GM12878 (cell line): Measurements from ENCODE around the gene SEMA5A. TPM values are rescaled to one million over a fixed set of nuclear protein-coding genes. Genes with fewer than 3 reads are reported as not detected.

Experiments
- ATAC-seq: fragments of 200-7000 bp; cut with Tn5 transposase; 3 replicates; pipeline ENCODE4 v1.9.1; 2020; ENCODE audit warnings: mild to moderate bottlenecking, moderate library complexity
- BruUV-seq: library from RNA; stranded (reverse); fragments of 400-500 nt; replicated peaks from 2 replicates; lab custom pipeline; 2021; lab: Mats Ljungman, UMichigan
- CTCF ChIA-PET: fragments of 300-600 bp; sonication (Branson Sonifier 250); formaldehyde crosslinking; extraction: SDS; loops from one replicate; lab custom pipeline; 2021; ENCODE audit warnings: inconsistent platforms; lab: Yijun Ruan, JAX
- POLR2A ChIA-PET: fragments of 350-600 bp; formaldehyde crosslinking; extraction: SDS; loops from one replicate; lab custom pipeline; 2021; ENCODE audit warnings: inconsistent platforms; lab: Charles Lee
- RAD21 ChIA-PET: fragments of 300-600 bp; sonication (Branson Sonifier 250); formaldehyde crosslinking; loops from one replicate; lab custom pipeline; 2023; ENCODE audit warnings: antibody characterized with exemption; ENCODE audit not compliant: unreplicated experiment; lab: Charles Lee
- SMC1A ChIA-PET: fragments of 300-600 bp; sonication (Branson Sonifier 250); formaldehyde crosslinking; loops from one replicate; lab custom pipeline; 2023; ENCODE audit not compliant: unreplicated experiment, uncharacterized antibody; lab: Charles Lee
- DNase-seq: peaks from one replicate; pipeline ENCODE4 v3.0.0-alpha.2; 2011; ENCODE audit warnings: low read depth, low spot score
- FAIRE-seq: peaks from 3 replicates; lab custom pipeline; 2011; peaks lifted over from hg19 to GRCh38; lab: Jason Lieb, UNC
- H2AFZ ChIP-seq: 2 replicates; pipeline ENCODE4 v1.6.0; 2011; ENCODE audit warnings: low read depth, low read length, control low read depth; ENCODE audit not compliant: control insufficient read depth
- H3K27ac ChIP-seq: 2 replicates; pipeline ENCODE4 v1.5.1; 2011; ENCODE audit warnings: control low read depth; ENCODE audit not compliant: control insufficient read depth, insufficient read depth
- H3K27me3 ChIP-seq, 2 experiments: replicated peaks in 1 of 2; 2 replicates each; pipeline versions ENCODE4 v1.6.0 to v1.6.1; 2011; ENCODE audit warnings: low read length in 1 of 2; ENCODE audit not compliant: control insufficient read depth in 2 of 2, insufficient read depth in 2 of 2
- H3K36me3 ChIP-seq, 2 experiments: 2 replicates each; pipeline ENCODE4 v1.5.1; 2011; ENCODE audit warnings: low read length in 1 of 2; ENCODE audit not compliant: control insufficient read depth in 2 of 2, insufficient read depth in 2 of 2
- H3K4me1 ChIP-seq: 2 replicates; pipeline ENCODE4 v1.6.1; 2011; ENCODE audit warnings: mild to moderate bottlenecking, low read length, moderate library complexity, mixed read lengths; ENCODE audit not compliant: control insufficient read depth, insufficient read depth
- H3K4me2 ChIP-seq: 2 replicates; pipeline ENCODE4 v1.6.0; 2011; ENCODE audit warnings: control low read depth; ENCODE audit not compliant: control insufficient read depth, insufficient read depth
- H3K4me3 ChIP-seq: fragments of 200-600 bp; sonication (generic); 2 replicates; pipeline ENCODE4 v1.5.1; 2016
- H3K79me2 ChIP-seq: 2 replicates; pipeline ENCODE4 v1.6.0; 2011; ENCODE audit warnings: low read length; ENCODE audit not compliant: control insufficient read depth, insufficient read depth
- H3K9ac ChIP-seq: 2 replicates; pipeline ENCODE4 v1.8.0; 2011; ENCODE audit warnings: low read length, control low read depth, mixed read lengths; ENCODE audit not compliant: control insufficient read depth, insufficient read depth
- H3K9me3 ChIP-seq: replicated peaks from 3 replicates; pipeline ENCODE4 v1.5.1; 2011; ENCODE audit warnings: mild to moderate bottlenecking, low read length; ENCODE audit not compliant: control insufficient read depth, insufficient read depth
- H4K20me1 ChIP-seq: 2 replicates; pipeline ENCODE4 v1.6.0; 2011; ENCODE audit not compliant: control insufficient read depth, insufficient read depth
- CHD1 ChIP-seq: IDR thresholded peaks from 2 replicates; pipeline ENCODE4 v1.6.1; 2012; ENCODE audit warnings: low read depth, low read length, improper control_type of control experiment
- CTCF ChIP-seq, 3 experiments: IDR thresholded peaks in 2 of 3; conservative IDR thresholded peaks in 1 of 3; 2 replicates each; pipeline ENCODE4 v1.5.1; 2011; ENCODE audit warnings: low read depth in 3 of 3, low read length in 3 of 3, mild to moderate bottlenecking in 3 of 3, control low read depth in 2 of 3, moderate library complexity in 2 of 3, inconsistent platforms in 1 of 3, mixed read lengths in 1 of 3; ENCODE audit not compliant: control insufficient read depth in 2 of 3, insufficient read depth in 1 of 3; ENCODE audit errors: extremely low read depth in 1 of 3
- DPF2 ChIP-seq: fragments of 450-650 bp; IDR thresholded peaks from 2 replicates; pipeline ENCODE4 v1.6.1; 2017; ENCODE audit warnings: mild to moderate bottlenecking
- HDAC6 ChIP-seq: fragments of 200-600 bp; sonication (generic); IDR thresholded peaks from one replicate; pipeline ENCODE4 v1.8.0; 2017; ENCODE audit warnings: antibody characterized with exemption; ENCODE audit not compliant: unreplicated experiment
- LARP7 ChIP-seq: fragments of 450-650 bp; IDR thresholded peaks from 2 replicates; pipeline ENCODE4 v1.6.1; 2017; ENCODE audit warnings: mild to moderate bottlenecking
- POLR2AphosphoS5 ChIP-seq: IDR thresholded peaks from 2 replicates; pipeline ENCODE4 v1.6.1; 2011; ENCODE audit warnings: mild to moderate bottlenecking, low read length, inconsistent platforms
- SMARCA5 ChIP-seq: fragments of 450-650 bp; IDR thresholded peaks from 2 replicates; pipeline ENCODE4 v1.6.1; 2017; ENCODE audit warnings: mild to moderate bottlenecking
- SMC3 ChIP-seq: IDR thresholded peaks from 2 replicates; pipeline ENCODE4 v1.6.1; 2011; ENCODE audit warnings: low read length, improper control_type of control experiment, borderline replicate concordance
- SUZ12 ChIP-seq: fragments of 200-600 bp; sonication (generic); IDR thresholded peaks from one replicate; pipeline ENCODE4 v1.6.1; 2018; ENCODE audit warnings: antibody characterized with exemption, mild to moderate bottlenecking; ENCODE audit not compliant: unreplicated experiment
- TCF7 ChIP-seq: IDR thresholded peaks from 2 replicates; pipeline ENCODE4 v1.6.1; 2014; ENCODE audit warnings: antibody characterized with exemption, borderline replicate concordance
- ZNF217 ChIP-seq: fragments of 450-650 bp; IDR thresholded peaks from 2 replicates; pipeline ENCODE4 v1.6.1; 2017; ENCODE audit warnings: antibody characterized with exemption, mild to moderate bottlenecking
- WGBS: methylation state at CpG from one replicate; pipeline ENCODE4 v1.1.6; 2016; ENCODE audit warnings: low lambda C conversion rate; ENCODE audit not compliant: insufficient replicate concordance, insufficient coverage; ENCODE audit errors: missing lambda C conversion rate; 5-methylcytosine and 5-hydroxymethylcytosine counted together
- in situ Hi-C: fragments of 300-500 bp; cut with MboI; formaldehyde crosslinking; loops from 9 replicates; pipeline ENCODE4 v1.14.3; 2018; ENCODE audit warnings: mixed read lengths
- intact Hi-C: fragments of 100-400 bp; cut with micrococcal nuclease; formaldehyde crosslinking; loops from one replicate; pipeline ENCODE4 v1.14.2; 2022; ENCODE audit not compliant: unreplicated experiment
- polyA plus RNA-seq, 11 experiments: library from polyadenylated mRNA; depleted of rRNA in 4 of 11; unstranded in 6 of 11; stranded (reverse) in 5 of 11; fragments of >200 nt; fragmentation: Nextera tagmentation in 4 of 11; fragmentation: Illumina TruSeq in 1 of 11; extraction: Ambion mirVana in 4 of 11; extraction: Trizol in 1 of 11; gene quantifications; 1 replicate in 1 of 11; 2 replicates in 10 of 11; pipeline versions ENCODE4 v1.2.1 to v1.2.3, GENCODE V29; 2011 to 2016; ENCODE audit warnings: inconsistent platforms in 2 of 11, missing spikeins in 2 of 11, low read depth in 1 of 11
- total RNA-seq, 4 experiments: library from RNA; depleted of rRNA in 3 of 4; stranded (reverse); fragments of >200 nt in 3 of 4; fragmentation: Illumina TruSeq in 1 of 4; extraction: Trizol in 1 of 4; gene quantifications; 2 replicates each; pipeline versions ENCODE4 v1.2.1 to v1.2.3, GENCODE V29; 2013 to 2021
- TF ChIP-seq, protein P1 (sequence below): fragments of 450-650 bp; IDR thresholded peaks from 2 replicates; pipeline ENCODE4 v1.6.1; 2016; ENCODE audit warnings: mild to moderate bottlenecking, moderate library complexity, borderline replicate concordance

The SEMA5A gene
- total and polyA plus RNA-seq, 10 of the 15 experiments (the other 5 are each of a cell fraction or from before 2014, with no cell fraction given), result 0.03 to 2.4 (median 0.09) TPM; not detected in 1

DNA sequence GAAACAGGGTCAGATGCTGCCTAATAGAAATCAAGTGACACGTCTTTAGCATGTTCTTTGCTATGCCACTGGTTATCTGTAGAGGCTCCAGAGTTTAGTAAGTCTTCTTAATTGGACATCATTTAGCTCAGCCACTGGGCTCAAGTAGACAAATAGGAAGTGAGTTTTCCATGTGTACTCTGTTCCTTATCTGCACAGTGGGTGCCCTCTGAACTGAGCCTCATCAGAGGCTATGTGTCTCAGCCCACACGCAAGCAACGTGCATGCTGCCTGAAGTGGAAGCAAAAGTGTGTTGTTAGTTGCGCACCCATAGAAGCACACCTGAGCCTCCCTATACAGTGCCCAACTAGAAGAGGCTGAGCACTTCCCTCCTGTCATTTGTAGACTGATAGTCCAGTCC, 134.7 kb downstream of the SEMA5A start:
- no peak overlapping the region for H2AFZ ChIP-seq
- ChIA-PET RAD21 (no interaction called here), CTCF (no interaction called here), SMC1A (no interaction called here), POLR2A (no interaction called here)
- no peaks in the 10 kb centered on the region; the same call in 2 of the 3 replicates for H3K9me3 ChIP-seq
- no peaks in the 10 kb centered on the region for H3K36me3 ChIP-seq
- TF ChIP-seq, protein P1, sequence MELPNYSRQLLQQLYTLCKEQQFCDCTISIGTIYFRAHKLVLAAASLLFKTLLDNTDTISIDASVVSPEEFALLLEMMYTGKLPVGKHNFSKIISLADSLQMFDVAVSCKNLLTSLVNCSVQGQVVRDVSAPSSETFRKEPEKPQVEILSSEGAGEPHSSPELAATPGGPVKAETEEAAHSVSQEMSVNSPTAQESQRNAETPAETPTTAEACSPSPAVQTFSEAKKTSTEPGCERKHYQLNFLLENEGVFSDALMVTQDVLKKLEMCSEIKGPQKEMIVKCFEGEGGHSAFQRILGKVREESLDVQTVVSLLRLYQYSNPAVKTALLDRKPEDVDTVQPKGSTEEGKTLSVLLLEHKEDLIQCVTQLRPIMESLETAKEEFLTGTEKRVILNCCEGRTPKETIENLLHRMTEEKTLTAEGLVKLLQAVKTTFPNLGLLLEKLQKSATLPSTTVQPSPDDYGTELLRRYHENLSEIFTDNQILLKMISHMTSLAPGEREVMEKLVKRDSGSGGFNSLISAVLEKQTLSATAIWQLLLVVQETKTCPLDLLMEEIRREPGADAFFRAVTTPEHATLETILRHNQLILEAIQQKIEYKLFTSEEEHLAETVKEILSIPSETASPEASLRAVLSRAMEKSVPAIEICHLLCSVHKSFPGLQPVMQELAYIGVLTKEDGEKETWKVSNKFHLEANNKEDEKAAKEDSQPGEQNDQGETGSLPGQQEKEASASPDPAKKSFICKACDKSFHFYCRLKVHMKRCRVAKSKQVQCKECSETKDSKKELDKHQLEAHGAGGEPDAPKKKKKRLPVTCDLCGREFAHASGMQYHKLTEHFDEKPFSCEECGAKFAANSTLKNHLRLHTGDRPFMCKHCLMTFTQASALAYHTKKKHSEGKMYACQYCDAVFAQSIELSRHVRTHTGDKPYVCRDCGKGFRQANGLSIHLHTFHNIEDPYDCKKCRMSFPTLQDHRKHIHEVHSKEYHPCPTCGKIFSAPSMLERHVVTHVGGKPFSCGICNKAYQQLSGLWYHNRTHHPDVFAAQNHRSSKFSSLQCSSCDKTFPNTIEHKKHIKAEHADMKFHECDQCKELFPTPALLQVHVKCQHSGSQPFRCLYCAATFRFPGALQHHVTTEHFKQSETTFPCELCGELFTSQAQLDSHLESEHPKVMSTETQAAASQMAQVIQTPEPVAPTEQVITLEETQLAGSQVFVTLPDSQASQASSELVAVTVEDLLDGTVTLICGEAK, result no peak
- TF ChIP-seq DPF2 (no peak), TCF7 (no peak), CHD1 (no peak), SMC3 (no peak), HDAC6 (no peak), POLR2AphosphoS5 (no peak), CTCF (IDR thresholded peaks at IDR 0.05 in 2 of 3, conservative IDR thresholded peaks at IDR 0.05 in 1 of 3; ENCODE audit: control insufficient read depth in 2 of 3, extremely low read depth in 1 of 3, insufficient read depth in 1 of 3, low read depth in 3 of 3, low read length in 3 of 3) (no peak), ZNF217 (no peak), SUZ12 (no peak), LARP7 (no peak), SMARCA5 (no peak)
- intact Hi-C loops (no loop called here), in situ Hi-C loops (no loop called here)
- H3K9ac ChIP-seq, result no peak overlapping the region
- no peaks in the 10 kb centered on the region for H3K79me2 ChIP-seq
- DNase-seq, result no peak
- H3K4me1 ChIP-seq, result peaks cover 2% of the 10 kb centered on the region; the same call in 1 of the 2 replicates
- ATAC-seq, result no peak
- H4K20me1 ChIP-seq, result no peaks in the 10 kb centered on the region
- 38% methylated on average over 4 of the region's 4 CpGs for WGBS
- FAIRE-seq, result no peak
- no peak overlapping the region for H3K27ac ChIP-seq
- BruUV-seq, result no TSS peak
- H3K4me2 ChIP-seq, result no peak overlapping the region
- H3K27me3 ChIP-seq, result no peaks in the 10 kb centered on the region; a peak in 2 of 4 replicates
- no peak overlapping the region for H3K4me3 ChIP-seq
